BJ (cell line): Measurements from ENCODE around the gene IRX2. TPM values are rescaled to one million over a fixed set of nuclear protein-coding genes. Genes with fewer than 3 reads are reported as not detected.

ENCODE experiments used
- CTCF ChIA-PET: fragments of 350-600 bp; formaldehyde crosslinking; extraction: SDS; loops from one replicate; lab custom pipeline; 2021; ENCODE audit warnings: antibody characterized with exemption, inconsistent platforms; lab: Yijun Ruan, JAX
- POLR2A ChIA-PET: fragments of 300-600 bp; sonication (Branson Sonifier 250); formaldehyde crosslinking; extraction: SDS; loops from one replicate; lab custom pipeline; 2021; ENCODE audit warnings: antibody characterized with exemption; lab: Charles Lee
- DNase-seq: peaks from one replicate; pipeline ENCODE4 v3.0.0-alpha.2; 2011; ENCODE audit warnings: low read depth
- H3K27me3 ChIP-seq: 2 replicates; pipeline ENCODE4 v1.6.0; 2011; ENCODE audit warnings: low read length; ENCODE audit not compliant: control insufficient read depth, insufficient read depth
- H3K36me3 ChIP-seq: 2 replicates; pipeline ENCODE4 v1.5.1; 2011; ENCODE audit warnings: low read length; ENCODE audit not compliant: control insufficient read depth, insufficient read depth
- H3K4me3 ChIP-seq: 2 replicates; pipeline ENCODE4 v1.5.1; 2011; ENCODE audit warnings: low read depth, mild to moderate bottlenecking, control low read depth, low read length
- CTCF ChIP-seq: IDR thresholded peaks from 2 replicates; pipeline ENCODE4 v1.5.1; 2011; ENCODE audit warnings: low read depth, mild to moderate bottlenecking, control low read depth, inconsistent platforms, low read length, moderate library complexity; ENCODE audit not compliant: insufficient read depth
- polyA plus RNA-seq: library from polyadenylated mRNA; depleted of rRNA; stranded (reverse); fragments of >200 nt; gene quantifications from 2 replicates; pipeline ENCODE4 v1.2.3, GENCODE V29; 2011

The IRX2 gene
- polyA plus RNA-seq, 1 experiment: 1.8 TPM

- ChIA-PET CTCF (interaction anchor here (1.2 kb wide), 1 partner anchor 14 kb away, joined by 3 read pairs; no protein-coding TSS in a partner anchor), POLR2A (no interaction called here)
- peaks cover 4% of the 10 kb centered on the region; the same call in 1 of the 2 replicates for H3K36me3 ChIP-seq
- no peak for TF ChIP-seq CTCF
- no peak for DNase-seq
- H3K4me3 ChIP-seq: peak overlapping the region; percentile 72
- no peaks in the 10 kb centered on the region for H3K27me3 ChIP-seq
These were observed 1.3 kb downstream of the IRX2 start for GRCh38 chr5:2750026-2750757.

- H3K27me3 ChIP-seq: no peaks in the 10 kb centered on the region
- H3K4me3 ChIP-seq: peak overlapping the region; percentile 72
- no peak for DNase-seq
- peaks cover 4% of the 10 kb centered on the region for H3K36me3 ChIP-seq
- CTCF ChIA-PET: no interaction called here
- POLR2A ChIA-PET: no interaction called here
- no peak for TF ChIP-seq CTCF
These were observed 1.9 kb downstream of the IRX2 start for GRCh38 chr5:2749514-2750025.

GRCh38 chr5:2748861-2749513 is 2.5 kb downstream of the IRX2 start:
- H3K36me3 ChIP-seq: peaks cover 4% of the 10 kb centered on the region
- ChIA-PET CTCF (no interaction called here), POLR2A (no interaction called here)
- no peak overlapping the region for H3K4me3 ChIP-seq
- no peaks in the 10 kb centered on the region for H3K27me3 ChIP-seq
- DNase-seq: no peak
- TF ChIP-seq CTCF: no peak

- ChIA-PET CTCF (no interaction called here), POLR2A (no interaction called here)
- no peaks in the 10 kb centered on the region for H3K27me3 ChIP-seq
- DNase-seq: no peak
- TF ChIP-seq CTCF: no peak
- no peak overlapping the region for H3K4me3 ChIP-seq
- H3K36me3 ChIP-seq: peaks cover 4% of the 10 kb centered on the region
These were observed 3.2 kb downstream of the IRX2 start for GRCh38 chr5:2748179-2748860.
